Measurements from ENCODE around the gene NPY1R.

The NPY1R gene

DNA sequence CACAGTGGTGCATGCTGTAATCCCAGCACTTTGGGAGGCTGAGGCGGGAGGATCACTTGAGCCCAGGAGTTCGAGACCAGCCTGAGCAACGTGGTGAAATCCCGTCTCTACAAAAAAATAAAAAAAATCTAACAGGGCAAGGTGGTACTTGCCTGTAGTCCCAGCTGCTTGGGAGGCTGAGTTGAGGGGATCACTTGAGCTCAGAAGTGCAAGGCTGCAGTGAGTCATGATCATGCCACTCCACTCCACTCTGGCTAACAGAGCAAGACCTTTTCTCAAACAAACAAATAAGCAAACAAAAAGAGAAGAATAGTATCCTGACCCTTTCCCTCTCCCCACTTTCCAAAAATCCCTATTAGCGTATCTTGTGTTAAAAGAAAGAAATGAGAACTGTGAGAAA, 52.7 kb downstream of the NPY1R start:
- DNase-seq (ENCODE audit: low spot score) = no peak

GRCh38 chr4:163274861-163275260, 57.5 kb downstream of the NPY1R start:
- no peak for DNase-seq (ENCODE audit: low spot score)

Data from hematopoietic multipotent progenitor cell treated with erythropoietin and hydrocortisone succinate and interleukin-3 and kit ligand, for 17 days (in vitro differentiated cells).